ENCODE data around the gene LRRC63. TPM values are rescaled to one million over a fixed set of nuclear protein-coding genes. Genes with fewer than 3 reads are reported as not detected.

Gene LRRC63
- total and polyA plus RNA-seq, 8 donors: 0.10 to 0.65 (median 0.35) TPM

DNA sequence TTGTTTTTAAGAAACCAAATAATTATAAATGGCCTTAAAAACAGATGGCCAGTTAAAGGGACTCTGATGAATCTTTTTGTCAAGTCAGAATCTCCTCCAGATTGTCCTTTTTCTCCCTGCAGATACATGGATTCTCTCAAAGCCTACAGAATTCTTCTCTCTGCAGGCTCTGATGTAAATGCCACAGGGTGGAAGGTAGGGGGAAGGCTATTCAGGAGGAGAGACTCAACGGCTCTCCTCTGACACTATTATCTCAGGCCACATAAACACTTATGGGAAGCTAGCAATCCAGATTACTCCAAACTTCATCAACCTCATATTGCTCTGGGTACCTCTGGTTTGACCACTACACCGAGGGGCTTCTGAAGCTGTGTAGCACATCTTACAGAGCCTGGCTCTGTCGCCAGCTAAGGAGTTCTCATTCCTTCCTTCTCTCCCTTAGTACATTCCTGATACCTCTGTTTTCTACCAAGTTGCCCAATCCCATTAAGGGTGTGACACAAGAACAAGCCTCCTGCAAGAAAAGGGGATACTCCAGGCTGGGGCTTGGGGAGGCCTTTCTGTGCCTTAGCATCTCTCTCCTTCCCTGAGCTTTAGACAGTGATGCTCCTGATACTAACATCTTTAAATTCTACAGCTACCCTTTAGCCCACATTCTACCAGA is 44.6 kb upstream of the LRRC63 start:
- peaks cover 0 to 88% of the 10 kb centered on the region in 2 donors for H3K4me1 ChIP-seq
- intact Hi-C loops (cut with DNase I): no loop called here

GRCh38 chr13:46168341-46168740 is 43.4 kb upstream of the LRRC63 start:
- no peak for TF ChIP-seq CTCF (IDR thresholded peaks at IDR 0.05)
- Histone ChIP-seq H3K4me3 (peak overlapping the region in 1 of 2 donors; percentile 27), H3K27ac (peak overlapping the region in 1 of 2 donors; percentile 93), H3K36me3 (peaks cover 0 to 7% of the 10 kb centered on the region in 2 donors), H3K27me3 (no peaks in the 10 kb centered on the region), H3K9me3 (no peaks in the 10 kb centered on the region), H3K4me1 (peaks cover 0 to 99% of the 10 kb centered on the region in 2 donors)
- intact Hi-C loops (cut with DNase I): no loop called here
- DNase-seq (peak in 2 of 4 donors; percentile 65 to 84), ATAC-seq (peak; percentile 74)

More for the DNA sequence above, 44.6 kb upstream of the LRRC63 start:
- DNase-seq (no peak), ATAC-seq (no peak)
- peak overlapping the region in 1 of 2 donors; percentile 27 for H3K4me3 ChIP-seq
- H3K27ac ChIP-seq: peak overlapping the region in 1 of 2 donors; percentile 93
- H3K27me3 ChIP-seq: no peaks in the 10 kb centered on the region
- TF ChIP-seq CTCF (IDR thresholded peaks at IDR 0.05): no peak
- peaks cover 0 to 7% of the 10 kb centered on the region in 2 donors for H3K36me3 ChIP-seq
- H3K9me3 ChIP-seq: no peaks in the 10 kb centered on the region

DNA sequence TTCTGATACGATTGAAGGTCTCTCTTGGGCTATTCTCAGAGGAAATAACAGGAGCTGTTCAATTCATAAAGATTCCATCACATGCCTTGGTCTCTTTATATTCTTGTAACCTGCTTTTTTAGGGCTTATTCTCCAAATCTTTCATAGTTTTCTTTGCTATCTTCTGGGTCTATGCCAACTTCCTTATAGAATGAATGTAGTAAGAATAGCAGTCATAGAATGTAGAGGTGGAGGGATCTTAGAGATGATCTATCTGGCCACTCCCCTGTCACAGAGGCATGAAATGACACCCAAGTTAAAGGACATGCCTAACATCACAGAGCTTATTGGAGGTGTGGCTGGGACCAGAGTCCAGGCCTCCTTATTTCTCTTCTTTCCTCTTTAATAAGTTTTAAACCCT is 42.9 kb upstream of the LRRC63 start:
- Histone ChIP-seq H3K27me3 (no peaks in the 10 kb centered on the region), H3K36me3 (peaks cover 0 to 7% of the 10 kb centered on the region in 2 donors), H3K4me1 (peaks cover 0 to 99% of the 10 kb centered on the region in 2 donors), H3K4me3 (peak overlapping the region in 1 of 2 donors; percentile 4), H3K27ac (peak overlapping the region in 1 of 2 donors; percentile 93), H3K9me3 (no peaks in the 10 kb centered on the region)
- no peak for TF ChIP-seq CTCF (IDR thresholded peaks at IDR 0.05)
- DNase-seq (no peak), ATAC-seq (no peak)
- intact Hi-C loops (cut with DNase I): no loop called here

- intact Hi-C loops (cut with DNase I): no loop called here
- no peak for DNase-seq
- Histone ChIP-seq H3K4me1 (peaks cover 0 to 99% of the 10 kb centered on the region in 2 donors), H3K36me3 (peaks cover 0 to 7% of the 10 kb centered on the region in 2 donors), H3K9me3 (no peaks in the 10 kb centered on the region), H3K4me3 (no peak overlapping the region), H3K27me3 (no peaks in the 10 kb centered on the region), H3K27ac (peak overlapping the region in 1 of 2 donors; percentile 93)
- no peak for ATAC-seq
- no peak for TF ChIP-seq CTCF (IDR thresholded peaks at IDR 0.05)
These were observed 42.0 kb upstream of the LRRC63 start for GRCh38 chr13:46169758-46170157.

GRCh38 chr13:46170268-46170667 is 41.5 kb upstream of the LRRC63 start:
- H3K9me3 ChIP-seq: no peaks in the 10 kb centered on the region
- no peaks in the 10 kb centered on the region for H3K27me3 ChIP-seq
- peak overlapping the region in 1 of 2 donors; percentile 93 for H3K27ac ChIP-seq
- DNase-seq (no peak), ATAC-seq (no peak)
- H3K4me3 ChIP-seq: peak overlapping the region in 1 of 2 donors; percentile 19
- TF ChIP-seq CTCF (IDR thresholded peaks at IDR 0.05): no peak
- peaks cover 0 to 99% of the 10 kb centered on the region in 2 donors for H3K4me1 ChIP-seq
- peaks cover 0 to 7% of the 10 kb centered on the region in 2 donors for H3K36me3 ChIP-seq
- intact Hi-C loops (cut with DNase I): no loop called here
